GM10266 (cell line): ENCODE results near the gene IGLL5.

Source experiments
- DNase-seq: peaks from one replicate; pipeline ENCODE4 v3.0.0; 2012; ENCODE audit errors: extremely low spot score
- TF ChIP-seq, protein P1 (sequence below): IDR thresholded peaks from 2 replicates; pipeline ENCODE4 v1.5.1; 2012; ENCODE audit warnings: mild to moderate bottlenecking, low read depth; ENCODE audit not compliant: control insufficient read depth, insufficient read depth; ENCODE audit errors: missing control alignments

Gene IGLL5

DNA sequence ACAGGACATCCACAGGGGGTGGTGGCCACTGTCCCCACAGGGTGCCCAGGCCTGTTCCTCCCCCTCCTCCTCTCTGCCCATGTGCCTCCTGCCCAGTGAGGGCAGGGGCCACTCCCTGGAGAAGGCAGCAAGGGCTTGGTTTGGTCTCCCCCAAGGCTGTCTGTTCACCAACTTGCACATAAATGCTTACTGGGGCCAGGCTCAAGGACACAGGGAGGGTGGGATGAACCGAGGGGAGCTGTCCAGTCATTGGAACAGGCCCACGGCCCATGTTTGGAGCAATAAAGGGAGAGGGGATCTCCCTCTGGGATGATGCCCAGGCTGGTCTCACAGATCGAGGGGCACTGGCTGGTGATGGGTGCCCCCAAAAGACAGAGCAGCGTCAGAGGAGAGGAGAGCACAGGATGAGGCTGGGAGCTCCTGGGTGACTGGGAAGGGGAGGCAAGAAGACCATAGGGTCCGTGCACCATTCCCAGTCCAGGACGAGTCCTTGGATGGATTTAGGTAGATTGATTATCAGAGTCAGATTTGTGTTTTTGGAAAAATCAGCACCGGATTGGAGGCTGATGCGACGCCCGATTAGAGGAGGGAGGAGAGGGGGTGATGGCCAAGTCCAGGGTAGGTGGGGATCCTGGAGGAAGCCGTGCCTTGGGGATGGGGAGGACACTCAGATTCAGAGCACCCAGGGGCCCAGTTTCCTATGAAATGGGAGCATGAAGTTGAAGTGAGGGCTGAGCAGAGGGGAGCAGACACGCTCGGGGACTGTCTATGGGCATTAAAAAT lies 1.1 kb downstream of the IGLL5 start:
- no peak for DNase-seq
- TF ChIP-seq, protein P1, sequence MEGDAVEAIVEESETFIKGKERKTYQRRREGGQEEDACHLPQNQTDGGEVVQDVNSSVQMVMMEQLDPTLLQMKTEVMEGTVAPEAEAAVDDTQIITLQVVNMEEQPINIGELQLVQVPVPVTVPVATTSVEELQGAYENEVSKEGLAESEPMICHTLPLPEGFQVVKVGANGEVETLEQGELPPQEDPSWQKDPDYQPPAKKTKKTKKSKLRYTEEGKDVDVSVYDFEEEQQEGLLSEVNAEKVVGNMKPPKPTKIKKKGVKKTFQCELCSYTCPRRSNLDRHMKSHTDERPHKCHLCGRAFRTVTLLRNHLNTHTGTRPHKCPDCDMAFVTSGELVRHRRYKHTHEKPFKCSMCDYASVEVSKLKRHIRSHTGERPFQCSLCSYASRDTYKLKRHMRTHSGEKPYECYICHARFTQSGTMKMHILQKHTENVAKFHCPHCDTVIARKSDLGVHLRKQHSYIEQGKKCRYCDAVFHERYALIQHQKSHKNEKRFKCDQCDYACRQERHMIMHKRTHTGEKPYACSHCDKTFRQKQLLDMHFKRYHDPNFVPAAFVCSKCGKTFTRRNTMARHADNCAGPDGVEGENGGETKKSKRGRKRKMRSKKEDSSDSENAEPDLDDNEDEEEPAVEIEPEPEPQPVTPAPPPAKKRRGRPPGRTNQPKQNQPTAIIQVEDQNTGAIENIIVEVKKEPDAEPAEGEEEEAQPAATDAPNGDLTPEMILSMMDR, result no peak

DNA sequence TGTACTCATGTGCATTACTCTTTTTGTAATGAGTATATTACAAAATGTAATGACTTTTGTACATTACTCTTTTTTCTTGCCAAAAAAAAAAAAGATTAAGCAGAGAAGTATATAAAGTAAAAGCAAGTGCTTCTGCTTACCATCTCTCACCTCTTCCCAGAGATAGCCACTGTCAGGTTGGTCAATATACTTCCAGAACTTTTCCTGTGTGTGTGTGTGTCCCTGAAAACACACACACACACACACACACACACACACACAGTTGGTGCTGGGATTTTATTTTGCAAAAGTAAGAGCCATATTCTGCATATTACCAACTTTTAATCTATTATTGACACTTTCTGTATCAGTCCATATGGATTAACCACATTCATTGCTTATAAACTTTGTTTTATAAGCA lies 2.5 kb downstream of the IGLL5 start:
- TF ChIP-seq, protein P1, result no peak
- no peak for DNase-seq

DNA sequence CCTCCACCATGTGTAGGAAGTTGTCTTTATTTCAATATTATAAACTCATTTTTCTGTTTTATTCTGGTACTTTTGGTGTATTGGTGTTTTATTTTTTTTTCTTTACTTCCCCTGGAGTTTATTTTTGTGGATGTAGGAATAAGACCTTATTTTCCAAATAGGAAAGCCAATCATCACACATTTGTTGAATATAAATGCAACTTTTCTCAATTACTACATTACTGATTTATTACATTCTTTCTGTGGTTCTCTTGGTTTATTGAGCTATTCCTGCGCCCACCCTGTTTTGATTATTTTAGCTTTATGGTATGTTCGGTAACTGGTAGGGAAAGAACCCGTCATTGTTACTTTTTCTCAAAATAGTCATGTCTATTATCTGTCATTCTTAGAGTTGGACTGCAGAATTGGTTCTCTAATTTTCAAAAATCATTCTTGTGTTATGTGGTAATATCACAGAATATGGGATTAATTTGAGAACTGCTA lies 3.6 kb downstream of the IGLL5 start:
- no peak for DNase-seq
- TF ChIP-seq, protein P1, result no peak

DNA sequence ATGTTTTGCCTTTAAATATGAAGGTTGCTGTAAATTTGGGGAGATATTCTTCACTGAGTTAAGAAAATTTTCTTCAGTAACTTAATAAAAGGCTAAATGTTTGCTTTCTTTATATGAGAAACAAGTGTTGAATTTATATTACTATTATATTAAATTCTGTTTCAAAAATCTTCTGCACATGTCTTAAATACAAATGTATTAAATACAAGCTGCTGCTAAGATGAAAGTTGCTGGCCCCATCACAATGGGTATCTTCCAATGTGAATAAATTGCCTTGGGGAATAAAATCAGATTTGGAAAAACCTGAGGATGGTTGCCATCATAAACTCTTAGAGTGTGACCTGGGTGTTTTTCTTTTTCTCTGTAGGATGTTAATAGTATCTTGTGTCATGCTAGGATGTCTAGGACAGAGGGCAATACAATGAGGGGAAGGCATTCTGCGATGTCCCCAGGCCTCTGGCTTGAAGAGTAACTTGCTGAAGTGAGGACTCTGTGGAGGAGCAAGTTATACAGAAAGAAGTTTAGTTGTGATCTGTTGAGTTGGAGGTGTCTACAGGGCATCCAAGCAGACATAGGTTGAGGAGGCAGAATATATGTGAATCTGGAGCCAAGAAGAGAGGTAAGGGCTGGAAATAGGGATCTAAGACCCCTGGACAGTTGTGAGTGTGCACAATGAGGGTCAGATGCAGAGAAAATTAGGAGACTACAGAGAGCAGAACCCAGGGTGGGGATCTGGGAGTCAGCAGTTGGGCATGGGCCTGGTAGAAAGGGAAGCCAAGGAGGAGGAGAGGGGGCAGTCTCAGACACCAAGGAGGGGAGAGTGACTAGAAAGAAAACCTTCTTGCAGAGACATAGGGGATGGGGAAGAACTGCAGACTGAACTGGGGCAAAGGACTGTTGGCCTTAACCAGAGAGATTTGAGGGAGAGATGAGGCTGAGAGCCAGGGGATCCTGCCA lies 4.8 kb downstream of the IGLL5 start:
- TF ChIP-seq, protein P1, result no peak

DNA sequence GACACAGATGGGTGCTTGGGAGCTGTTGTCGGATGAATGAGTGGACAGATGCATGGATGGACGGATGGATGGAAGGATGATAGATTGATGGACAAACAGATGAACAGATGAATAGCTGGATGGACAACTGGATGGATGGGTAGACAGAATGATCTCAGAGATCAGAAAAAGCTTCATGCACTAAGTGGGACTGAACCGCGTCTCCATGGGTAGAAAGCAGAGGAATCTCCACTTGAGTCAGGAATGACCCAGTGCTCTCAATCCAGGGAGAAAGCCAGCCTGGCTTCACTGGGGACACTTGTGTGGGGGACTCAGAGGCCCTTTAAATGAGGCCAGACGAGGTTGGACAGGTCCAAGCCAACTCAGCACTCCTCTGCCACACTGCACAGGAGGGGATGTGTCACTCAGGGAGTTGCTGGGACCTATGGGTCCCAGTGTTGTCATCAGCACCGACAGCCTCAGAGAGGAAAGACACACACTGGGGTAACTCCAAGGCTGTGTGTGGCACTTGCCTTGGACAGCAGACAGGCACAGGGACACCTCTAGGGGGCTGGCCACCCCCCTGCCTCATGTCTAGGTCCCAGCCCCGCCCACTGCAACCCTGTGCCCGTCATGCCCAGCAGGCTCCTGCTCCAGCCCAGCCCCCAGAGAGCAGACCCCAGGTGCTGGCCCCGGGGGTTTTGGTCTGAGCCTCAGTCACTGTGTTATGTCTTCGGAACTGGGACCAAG lies 5.6 kb downstream of the IGLL5 start:
- TF ChIP-seq, protein P1, result no peak
- DNase-seq, result no peak

More for the DNA sequence above, 4.8 kb downstream of the IGLL5 start:
- DNase-seq, result no peak

DNA sequence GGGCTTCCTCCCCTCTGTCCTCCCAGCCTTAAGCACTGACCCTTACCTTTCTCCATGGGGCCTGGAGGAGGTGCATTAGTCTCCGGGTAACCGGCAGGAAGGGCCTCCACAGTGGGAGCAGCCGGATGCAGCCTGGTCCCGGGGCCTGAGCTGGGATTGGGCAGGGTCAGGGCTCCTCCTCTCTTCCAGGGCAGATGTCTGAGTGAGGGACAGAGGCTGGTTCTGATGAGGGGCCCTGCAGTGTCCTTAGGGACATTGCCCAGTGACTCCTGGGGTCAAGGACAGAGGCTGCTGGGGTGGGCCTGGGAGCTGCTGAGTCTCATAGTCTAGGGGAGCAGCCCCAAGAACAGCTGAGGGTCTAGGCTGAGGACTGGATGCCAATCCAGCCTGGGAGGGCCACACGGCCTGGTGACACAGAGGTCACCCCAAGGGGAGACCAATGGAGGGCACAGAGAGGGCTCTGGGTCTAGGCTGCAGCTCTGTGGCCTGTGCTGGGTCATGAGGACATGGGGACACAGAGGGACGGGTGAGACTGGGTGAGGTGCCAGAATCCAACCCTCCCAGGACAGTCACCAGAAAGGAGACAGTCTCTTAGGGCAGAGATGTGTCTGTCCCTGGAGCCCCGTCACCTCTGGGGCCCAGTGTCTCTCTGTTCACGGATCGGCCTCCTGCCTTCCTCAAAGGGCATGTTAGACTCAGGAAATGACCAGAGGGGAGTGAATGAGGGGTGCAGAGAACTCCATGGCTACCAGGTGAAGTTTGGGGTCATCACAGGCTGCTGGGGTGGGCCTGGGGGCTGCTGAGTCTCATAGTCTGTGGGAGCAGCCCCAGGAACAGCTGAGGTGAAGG lies 6.5 kb downstream of the IGLL5 start:
- TF ChIP-seq, protein P1, result no peak
- DNase-seq, result no peak
